ENCODE results near the gene RABIF. TPM values are rescaled to one million over a fixed set of nuclear protein-coding genes. Genes with fewer than 3 reads are reported as not detected.

The RABIF gene
- total RNA-seq, 1 experiment from 2014 or later: 15.3 TPM

- peaks cover 7% of the 10 kb centered on the region for H3K36me3 ChIP-seq (ENCODE audit: control insufficient read depth, insufficient read depth, low read length)
- H3K27me3 ChIP-seq (ENCODE audit: control insufficient read depth, insufficient read depth, low read length): no peaks in the 10 kb centered on the region
- TF ChIP-seq REST (IDR thresholded peaks at IDR 0.05; ENCODE audit: insufficient read depth in 1 of 2, low read depth in 2 of 2, low read length in 1 of 2) (no peak), CTCF (IDR thresholded peaks at IDR 0.05) (no peak), TCF7L2 (IDR thresholded peaks at IDR 0.05; ENCODE audit: low read depth, low read length) (no peak), POLR2AphosphoS5 (IDR thresholded peaks at IDR 0.05; ENCODE audit: low read depth, low read length) (no peak), SIN3A (IDR thresholded peaks at IDR 0.05; ENCODE audit: borderline replicate concordance, insufficient read depth, low read depth, low read length) (no peak)
- ChIA-PET POLR2A (interaction anchor here (0.7 kb wide), 1 partner anchor 31 kb away, joined by 3 read pairs; no protein-coding TSS in a partner anchor), CTCF (no interaction called here)
- H3K27ac ChIP-seq (ENCODE audit: low read length): no peak overlapping the region
- in situ Hi-C loops (cut with HindIII; ENCODE audit: low pct_unique_long_range_greater_than_20kb, low sequenced_read_pairs): no loop called here
- no TSS peak for BruUV-seq (replicated peaks)
- peaks cover 9% of the 10 kb centered on the region; the same call in 1 of the 2 replicates for H3K4me1 ChIP-seq (ENCODE audit: control insufficient read depth, insufficient read depth, low read length)
- H3K4me3 ChIP-seq (ENCODE audit: low read depth in 2 of 2, low read length in 2 of 2): no peak overlapping the region
- H3K9me3 ChIP-seq (ENCODE audit: control insufficient read depth, insufficient read depth, low read depth, low read length): no peaks in the 10 kb centered on the region
- intact Hi-C loops (cut with micrococcal nuclease; ENCODE audit: unreplicated experiment): no loop called here
- no peak for DNase-seq (ENCODE audit: low read depth, low spot score)
- no peak for ATAC-seq
These were observed 1.4 kb upstream of the RABIF start for GRCh38 chr1:202890392-202890791.

DNA sequence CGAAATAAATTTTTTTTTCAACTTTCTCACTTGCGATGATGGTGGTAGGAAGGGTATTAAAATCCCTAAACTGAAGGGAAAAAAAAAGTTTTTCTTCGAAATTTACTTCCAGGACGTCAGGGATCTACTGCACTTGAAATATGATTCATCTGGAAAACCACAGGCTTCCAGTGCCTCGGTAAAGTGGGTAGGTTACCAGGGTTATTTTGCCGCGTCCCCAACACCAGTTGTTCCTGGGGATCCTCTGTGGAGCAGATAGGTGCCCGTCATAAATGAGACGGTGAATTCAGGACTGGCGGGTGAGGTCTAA, 773 bp downstream of the RABIF start:
- ChIA-PET CTCF (no interaction called here), POLR2A (interaction anchor here (0.5 to 0.6 kb wide), 2 partner anchors 54 to 219 kb away, joined by 3 to 8 read pairs; no protein-coding TSS in a partner anchor)
- Histone ChIP-seq H3K9me3 (ENCODE audit: control insufficient read depth, insufficient read depth, low read depth, low read length) (no peaks in the 10 kb centered on the region), H3K4me1 (ENCODE audit: control insufficient read depth, insufficient read depth, low read length) (peaks cover 9% of the 10 kb centered on the region; the same call in 1 of the 2 replicates), H3K27me3 (ENCODE audit: control insufficient read depth, insufficient read depth, low read length) (no peaks in the 10 kb centered on the region), H3K36me3 (ENCODE audit: control insufficient read depth, insufficient read depth, low read length) (peaks cover 4% of the 10 kb centered on the region; the same call in 1 of the 2 replicates), H3K4me3 (ENCODE audit: low read depth in 2 of 2, low read length in 2 of 2) (peak overlapping the region; percentile 78 to 98), H3K27ac (ENCODE audit: low read length) (peak overlapping the region; percentile 91)
- no peak for DNase-seq (ENCODE audit: low read depth, low spot score)
- in situ Hi-C loops (cut with HindIII; ENCODE audit: low pct_unique_long_range_greater_than_20kb, low sequenced_read_pairs) (no loop called here), intact Hi-C loops (cut with micrococcal nuclease; ENCODE audit: unreplicated experiment) (no loop called here)
- no TSS peak for BruUV-seq (replicated peaks)
- ATAC-seq: no peak
- TF ChIP-seq POLR2AphosphoS5 (IDR thresholded peaks at IDR 0.05; ENCODE audit: low read depth, low read length): no peak
- no peak for TF ChIP-seq SIN3A (IDR thresholded peaks at IDR 0.05; ENCODE audit: borderline replicate concordance, insufficient read depth, low read depth, low read length)
- no peak for TF ChIP-seq REST (IDR thresholded peaks at IDR 0.05; ENCODE audit: insufficient read depth in 1 of 2, low read depth in 2 of 2, low read length in 1 of 2)
- TF ChIP-seq CTCF (IDR thresholded peaks at IDR 0.05): no peak
- no peak for TF ChIP-seq TCF7L2 (IDR thresholded peaks at IDR 0.05; ENCODE audit: low read depth, low read length)
